Fibroblast of skin of back (primary cell): Measurements from ENCODE around the gene KCNA10.

Source experiments
- DNase-seq: peaks from one replicate; pipeline ENCODE4 v3.0.0-alpha.2; 2013

The KCNA10 gene

DNA sequence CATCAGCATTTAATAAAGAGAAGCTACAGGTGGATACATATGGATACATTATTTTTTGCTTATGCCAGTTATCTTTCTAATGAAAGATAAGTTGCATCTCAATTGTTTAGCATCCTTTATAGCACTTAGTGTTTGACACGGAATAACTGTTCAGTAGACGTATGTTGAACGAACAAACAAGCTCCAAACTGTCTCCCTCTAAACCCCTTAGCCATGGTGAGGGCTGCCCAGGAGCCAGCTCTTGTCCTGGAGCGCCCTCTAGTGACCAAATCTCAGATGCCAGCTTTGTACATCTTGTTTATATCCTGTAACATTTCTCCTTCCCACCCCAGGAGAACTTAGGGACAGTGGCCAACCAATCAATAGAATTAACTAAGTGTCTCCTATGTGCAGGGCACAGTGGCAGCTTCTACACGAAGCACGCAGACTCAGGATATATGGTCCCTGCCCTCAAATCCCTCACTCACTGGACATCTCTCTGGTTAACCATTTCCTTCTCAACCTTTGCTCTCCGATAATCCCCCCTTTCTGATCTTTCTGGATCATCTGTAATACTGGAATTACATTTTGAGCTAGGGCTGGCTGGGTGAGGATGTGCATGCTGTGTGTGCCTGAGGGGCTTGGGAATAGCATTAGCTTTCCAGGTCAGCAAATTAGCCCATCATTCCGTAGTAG, 22.9 kb downstream of the KCNA10 start:
- peak; percentile 57 for DNase-seq

DNA sequence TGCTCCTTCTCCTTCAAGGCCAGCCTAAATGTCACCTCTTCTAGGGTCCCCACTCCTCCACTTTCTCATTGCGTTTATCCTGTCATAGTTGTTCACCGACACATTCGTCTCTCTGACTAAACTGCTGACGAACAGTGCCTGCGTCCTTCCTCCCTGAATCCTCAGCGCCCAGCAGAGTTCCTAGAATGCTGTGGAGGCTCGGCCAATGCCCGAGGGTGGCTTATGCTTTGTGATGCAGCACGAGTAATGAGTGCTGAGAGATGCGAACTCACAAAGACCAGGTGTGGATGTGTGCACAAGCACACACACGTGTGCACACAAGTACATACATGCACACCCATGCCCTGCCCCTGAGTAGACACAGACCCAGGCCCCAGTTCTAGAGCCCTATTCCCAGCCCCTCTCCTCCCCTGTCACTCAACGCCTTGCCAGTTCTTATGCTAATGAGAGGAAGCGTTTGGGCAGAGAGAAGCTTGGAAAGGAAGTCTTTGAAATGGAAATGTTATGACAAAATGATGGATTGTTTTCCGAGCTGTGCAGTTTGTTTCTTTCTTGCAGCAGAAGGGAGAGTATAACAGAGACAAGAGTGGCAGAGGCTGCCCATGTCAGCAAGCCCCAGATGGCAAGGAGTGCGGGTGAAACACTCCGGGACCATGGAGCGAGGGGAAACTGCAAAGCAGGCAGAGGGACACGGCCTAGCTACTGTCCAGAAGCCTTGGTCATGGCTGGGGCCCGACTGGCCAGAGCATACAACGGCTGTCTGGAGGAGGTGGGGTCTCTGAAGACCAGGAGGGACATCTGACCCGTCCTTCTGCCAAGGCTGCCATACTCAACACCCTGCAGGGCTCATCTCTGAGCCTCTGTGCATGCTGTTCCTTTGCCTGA, 24.2 kb downstream of the KCNA10 start:
- no peak for DNase-seq

DNA sequence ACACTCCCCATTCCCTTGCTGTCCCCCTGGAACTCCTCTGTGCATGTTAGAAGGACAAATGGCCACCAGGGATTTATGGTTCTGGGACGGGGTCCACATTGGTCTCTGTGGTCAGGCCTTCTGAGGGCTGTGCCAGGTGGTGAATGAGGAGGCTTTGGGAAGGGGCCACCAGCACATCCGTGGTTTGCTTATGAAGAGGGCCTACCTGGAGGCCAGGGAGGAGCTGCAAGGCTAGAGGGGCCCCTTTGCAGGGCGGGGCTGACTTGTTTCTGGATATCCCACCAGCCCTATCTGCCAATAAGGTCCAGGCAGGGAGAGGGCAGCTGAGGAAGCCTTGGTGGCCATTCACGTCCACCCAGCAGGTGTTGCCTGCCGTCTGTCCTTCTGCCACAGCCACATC, 24.9 kb downstream of the KCNA10 start:
- DNase-seq: no peak

DNA sequence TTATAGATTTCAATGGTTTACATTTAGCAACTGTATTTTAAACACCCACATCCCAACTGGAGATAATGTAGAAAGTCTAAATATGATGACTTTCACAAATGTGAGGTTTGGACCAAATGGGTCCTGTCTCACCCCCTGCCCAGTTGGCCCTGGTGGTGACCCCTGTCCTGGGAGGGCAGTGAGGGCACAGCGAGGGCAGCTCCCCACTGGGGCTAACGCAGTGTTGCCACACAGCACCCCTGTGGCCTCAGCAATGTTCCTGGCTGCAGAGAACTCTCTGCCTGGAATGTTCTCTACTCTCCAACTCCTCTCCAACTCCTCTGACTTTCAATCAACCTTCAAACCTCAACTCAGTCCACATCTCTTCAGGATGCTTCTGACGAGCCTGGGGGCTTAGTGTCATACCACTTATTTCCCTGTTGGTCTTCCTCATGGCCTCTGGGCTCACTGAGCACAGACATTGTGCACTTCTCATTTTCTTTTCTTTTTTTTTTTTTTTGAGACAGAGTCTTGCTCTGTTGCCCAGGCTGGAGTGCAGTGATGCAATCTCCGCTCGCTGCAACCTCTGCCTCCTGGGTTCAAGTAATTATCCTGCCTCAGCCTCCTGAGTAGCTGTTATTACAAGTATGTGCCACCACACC, 25.8 kb downstream of the KCNA10 start:
- no peak for DNase-seq

DNA sequence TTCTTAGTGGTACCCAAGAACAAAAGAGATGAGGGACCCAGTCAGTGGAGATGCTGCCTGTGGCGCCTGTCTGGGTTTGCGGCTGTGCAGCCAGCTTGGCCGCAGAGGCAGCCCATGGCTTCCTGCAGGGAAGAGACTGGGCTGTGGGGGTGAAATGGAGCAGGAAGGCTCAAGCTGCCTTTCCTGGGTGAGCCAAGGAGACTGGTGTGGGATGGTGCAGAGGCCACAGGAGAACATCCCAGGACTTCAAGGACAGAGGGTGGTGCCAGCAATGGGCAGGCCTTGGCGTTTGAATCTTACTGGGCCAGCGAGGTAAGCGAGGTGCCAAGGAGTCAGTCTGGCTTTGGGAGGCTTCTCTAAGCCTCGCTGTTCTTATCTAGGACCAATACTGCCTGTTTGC, 26.4 kb downstream of the KCNA10 start:
- DNase-seq: no peak

DNA sequence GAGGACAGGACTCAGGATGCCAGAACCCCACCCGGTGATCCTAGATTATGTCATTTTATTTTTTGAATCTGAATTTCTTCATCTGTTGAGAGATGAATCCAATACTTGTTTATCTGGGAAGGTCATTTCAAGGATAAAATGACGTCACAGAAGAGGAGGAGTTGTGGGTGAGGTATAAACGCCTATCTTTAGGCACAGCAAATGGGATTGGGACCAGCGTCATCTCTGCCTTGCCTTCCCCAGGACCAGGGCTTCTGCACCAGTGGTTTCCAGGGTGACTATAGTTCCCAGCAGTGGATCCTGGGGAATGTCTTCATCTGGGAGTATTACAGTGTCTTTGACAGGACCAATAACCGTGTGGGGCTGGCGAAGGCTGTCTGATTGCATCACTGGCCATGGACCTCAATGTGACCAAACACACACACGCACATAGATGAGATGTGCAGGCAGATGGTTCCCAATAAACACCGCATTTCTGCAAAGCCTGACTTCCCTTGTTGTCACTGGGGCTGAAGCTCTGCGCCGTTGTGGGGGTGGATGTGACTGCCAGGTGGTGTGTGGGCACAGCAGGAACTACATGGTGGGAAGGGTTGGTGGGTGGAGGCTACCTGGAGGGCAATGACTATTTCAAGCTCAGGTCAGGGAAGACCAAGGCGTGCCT, 28.1 kb downstream of the KCNA10 start:
- no peak for DNase-seq

DNA sequence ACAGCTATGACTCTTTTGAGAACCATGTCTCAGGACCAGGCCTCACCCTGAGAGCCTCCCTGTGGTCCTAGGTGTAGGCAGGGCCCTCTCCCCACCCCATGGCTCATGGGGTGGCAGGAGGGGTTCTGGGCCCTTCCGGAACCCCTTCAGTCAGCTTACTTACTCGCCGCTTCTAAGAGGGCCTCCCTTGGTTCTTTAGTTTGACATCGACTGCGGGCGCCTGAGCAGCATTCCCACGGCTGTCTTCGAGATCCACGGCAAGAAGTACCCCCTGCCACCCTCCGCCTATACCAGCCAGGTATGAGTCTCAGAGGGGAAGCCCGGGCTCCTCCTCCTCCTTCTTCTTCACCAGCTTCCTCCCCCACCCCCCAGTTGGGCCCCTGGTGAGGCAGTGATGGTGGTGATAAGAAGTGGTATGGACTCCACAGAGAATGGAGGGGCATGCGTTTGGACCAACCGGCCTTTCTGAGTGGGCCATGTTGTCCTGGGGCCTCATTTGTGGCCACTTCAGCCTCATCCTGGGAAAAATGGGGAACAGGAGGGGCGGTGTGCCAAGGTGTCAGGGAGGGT, 28.9 kb downstream of the KCNA10 start:
- DNase-seq: no peak

DNA sequence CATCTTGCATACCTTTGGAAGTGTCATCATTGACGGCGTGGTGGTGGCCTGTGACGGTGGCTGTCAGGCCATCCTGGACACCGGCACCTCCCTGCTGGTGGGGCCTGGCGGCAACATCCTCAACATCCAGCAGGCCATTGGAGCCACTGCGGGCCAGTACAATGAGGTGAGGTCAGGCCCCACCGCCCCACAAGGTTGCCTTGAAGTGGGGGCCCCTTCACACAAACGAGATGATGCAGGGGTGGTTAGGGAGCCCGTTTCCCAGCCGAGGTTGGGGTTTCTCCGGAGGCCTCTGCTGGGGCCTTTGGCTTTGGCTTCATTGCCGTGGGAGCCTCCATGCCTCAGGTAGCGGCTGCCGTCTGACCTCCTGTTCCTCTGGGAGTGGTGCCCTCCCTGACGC, 29.6 kb downstream of the KCNA10 start:
- no peak for DNase-seq

DNA sequence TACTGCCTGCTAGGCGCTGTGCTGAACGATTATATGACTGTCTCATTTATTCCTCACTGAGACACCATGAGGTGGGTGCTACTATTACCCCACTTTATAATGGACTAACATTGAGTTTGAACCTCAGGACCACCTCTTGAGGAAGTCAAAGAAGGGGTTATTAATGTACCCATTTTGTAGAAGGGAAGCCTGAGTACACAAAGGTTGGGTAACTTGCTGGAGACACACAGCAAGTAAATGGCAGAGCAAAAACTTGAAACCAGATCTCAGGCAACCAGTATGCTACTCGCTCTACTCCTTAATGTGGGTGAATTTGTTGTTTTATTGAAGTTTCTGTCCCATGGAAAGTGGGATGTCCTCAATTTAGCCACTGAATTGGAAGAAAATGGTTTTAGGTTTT, 30.1 kb downstream of the KCNA10 start:
- DNase-seq: no peak

DNA sequence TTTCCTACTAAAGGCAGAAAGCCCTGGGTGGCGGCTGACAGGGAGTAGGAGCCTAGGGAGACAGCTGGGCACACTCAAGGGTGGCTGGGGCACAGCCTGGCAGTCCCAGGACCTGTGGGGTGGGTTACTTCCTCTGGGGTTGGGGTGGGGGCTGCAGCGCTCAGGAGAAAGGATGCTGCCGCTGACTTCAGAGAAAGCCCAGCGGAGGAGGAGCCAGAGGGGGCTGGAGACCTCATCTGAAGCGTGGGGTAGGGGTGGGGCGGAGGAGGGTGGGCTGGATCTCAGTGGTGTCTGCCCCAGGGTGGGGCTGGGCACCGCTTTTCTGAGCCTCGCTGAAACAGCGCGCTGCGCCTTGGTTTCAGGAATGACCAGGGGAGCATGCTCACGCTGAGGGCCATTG, 30.8 kb downstream of the KCNA10 start:
- DNase-seq: no peak

DNA sequence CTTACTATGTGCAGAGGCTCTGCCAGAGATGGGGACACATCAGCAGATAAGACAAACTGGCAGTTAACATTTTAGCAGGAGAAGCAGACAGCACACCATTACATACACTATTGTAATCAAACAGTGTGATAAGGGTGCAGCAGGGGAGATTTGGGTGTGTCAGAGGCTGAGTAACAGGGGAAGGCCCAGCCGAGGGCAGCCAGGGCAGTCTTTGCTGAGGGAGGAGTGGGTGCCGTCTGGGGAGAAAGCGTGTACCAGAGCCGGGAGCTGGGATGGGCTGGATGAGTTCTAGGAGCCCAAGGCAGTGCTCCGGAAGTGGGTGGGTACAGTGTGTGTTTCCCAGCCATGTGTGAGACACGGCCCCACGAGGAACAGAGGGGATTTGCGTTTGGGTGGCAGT, 31.2 kb downstream of the KCNA10 start:
- no peak for DNase-seq

DNA sequence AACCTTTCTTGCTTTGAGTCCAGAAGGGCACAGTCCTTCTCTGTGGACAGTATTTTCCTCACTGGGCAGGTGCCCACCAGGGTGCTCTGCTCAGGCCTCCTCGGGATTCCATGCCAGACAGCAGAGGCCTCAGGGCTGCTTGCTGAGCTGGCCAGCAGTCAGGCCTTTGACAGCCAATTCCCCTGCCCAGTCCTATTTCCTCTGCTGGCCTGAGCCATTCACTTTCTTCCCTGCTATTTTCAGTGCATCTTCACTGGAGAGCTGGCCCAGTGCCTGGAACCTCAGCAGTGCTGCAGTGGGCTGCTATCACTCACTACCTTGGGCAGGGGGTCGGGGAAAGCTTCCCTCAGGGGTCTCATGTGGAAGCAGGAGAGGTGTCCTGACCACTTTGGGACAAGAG, 33.2 kb downstream of the KCNA10 start:
- no peak for DNase-seq

DNA sequence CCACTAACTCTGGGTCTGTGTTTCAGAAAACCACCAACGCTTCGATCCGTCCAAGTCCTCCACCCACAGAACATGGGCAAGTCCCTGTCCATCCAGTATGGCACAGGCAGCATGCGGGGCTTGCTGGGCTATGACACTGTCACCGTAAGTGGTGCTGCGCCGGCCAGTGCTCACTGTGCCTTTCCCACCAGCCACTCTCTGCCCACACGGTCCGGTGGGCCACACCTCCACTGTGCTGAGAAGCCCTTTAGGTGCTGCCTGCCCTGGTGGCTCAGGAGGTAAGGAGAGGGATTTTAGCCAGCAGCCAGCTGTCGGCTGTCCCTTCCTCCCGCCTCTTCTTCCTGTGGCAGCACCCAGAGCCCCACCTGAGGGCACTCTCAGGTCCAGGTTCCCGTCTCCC, 34.2 kb downstream of the KCNA10 start:
- DNase-seq: no peak

DNA sequence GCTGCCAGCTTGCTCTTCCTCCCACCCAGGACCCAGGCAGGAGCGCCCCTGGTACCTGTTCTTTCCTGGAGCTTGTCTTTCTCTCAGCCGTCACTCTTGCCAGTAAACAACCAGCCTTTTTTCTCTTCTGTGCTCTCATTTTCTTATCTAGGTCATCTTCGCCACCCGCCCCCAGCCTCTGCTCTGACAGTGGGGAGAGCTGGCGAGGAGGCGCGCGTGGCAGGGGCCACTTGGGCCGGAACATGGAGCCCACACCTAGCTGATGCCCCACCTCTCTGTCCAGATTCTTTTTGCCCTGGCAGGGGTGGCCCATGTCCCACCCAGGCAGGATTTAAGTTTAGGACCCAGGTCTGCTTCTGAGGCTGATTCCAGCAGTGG, 35.7 kb downstream of the KCNA10 start:
- no peak for DNase-seq

DNA sequence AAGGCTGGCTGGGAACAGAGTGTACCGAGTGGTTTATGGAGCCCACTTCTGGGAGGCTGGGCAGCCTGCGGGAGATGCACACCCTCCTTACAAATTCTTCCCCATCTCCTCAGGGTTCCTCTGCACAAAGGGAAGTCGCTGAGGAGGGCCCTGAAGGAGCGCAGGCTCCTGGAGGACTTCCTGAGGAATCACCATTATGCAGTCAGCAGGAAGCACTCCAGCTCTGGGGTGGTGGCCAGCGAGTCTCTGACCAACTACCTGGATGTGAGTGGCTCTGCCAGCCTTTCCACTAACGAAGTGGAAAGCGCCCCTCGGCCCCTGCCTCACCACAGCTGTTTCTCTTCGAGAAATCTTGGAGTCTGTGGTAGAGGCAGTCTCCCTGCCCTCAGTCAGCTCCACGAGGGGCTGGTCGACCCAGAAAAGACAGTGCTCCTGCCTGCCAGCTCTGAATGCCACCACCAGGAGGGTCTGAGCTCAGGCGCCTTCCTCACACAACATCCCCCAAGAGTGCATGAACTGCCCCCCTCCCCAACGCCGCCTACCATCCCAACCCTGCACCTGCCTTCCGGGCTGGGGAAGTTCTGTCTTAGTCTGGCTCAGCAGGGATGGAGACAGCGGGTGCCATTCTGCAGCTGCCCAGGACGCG, 36.2 kb downstream of the KCNA10 start:
- no peak for DNase-seq

DNA sequence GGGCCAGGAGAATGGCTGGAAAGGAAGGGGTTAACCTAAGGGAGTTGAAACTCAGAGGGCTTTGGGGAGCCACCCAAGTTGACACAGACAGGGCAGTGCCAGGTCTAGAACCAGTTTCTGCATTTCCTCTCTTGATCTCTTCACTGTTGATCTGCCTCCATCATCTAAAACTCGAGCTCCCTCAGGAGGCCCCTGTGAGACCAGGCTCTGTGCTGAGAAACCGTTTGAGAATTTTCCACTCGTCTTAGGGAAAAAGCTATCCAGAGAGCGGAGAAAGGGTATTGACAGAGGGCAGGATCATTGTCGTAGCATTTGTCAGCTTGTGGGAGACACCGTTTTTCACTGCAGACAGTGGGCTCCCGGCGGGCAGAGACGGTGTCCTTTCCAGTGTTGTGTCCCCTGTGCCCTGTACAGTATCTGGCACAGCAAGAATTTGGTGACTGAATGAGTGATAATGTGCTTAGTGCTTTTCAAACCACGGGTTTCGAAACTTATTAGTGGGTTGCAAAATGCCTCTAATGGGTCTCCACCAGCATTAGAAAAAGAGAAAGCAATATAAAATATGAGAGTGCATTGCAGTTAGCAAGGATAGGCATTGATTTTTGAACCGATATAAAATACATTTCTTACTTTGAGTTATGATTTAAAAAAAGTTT, 36.9 kb downstream of the KCNA10 start:
- no peak for DNase-seq

DNA sequence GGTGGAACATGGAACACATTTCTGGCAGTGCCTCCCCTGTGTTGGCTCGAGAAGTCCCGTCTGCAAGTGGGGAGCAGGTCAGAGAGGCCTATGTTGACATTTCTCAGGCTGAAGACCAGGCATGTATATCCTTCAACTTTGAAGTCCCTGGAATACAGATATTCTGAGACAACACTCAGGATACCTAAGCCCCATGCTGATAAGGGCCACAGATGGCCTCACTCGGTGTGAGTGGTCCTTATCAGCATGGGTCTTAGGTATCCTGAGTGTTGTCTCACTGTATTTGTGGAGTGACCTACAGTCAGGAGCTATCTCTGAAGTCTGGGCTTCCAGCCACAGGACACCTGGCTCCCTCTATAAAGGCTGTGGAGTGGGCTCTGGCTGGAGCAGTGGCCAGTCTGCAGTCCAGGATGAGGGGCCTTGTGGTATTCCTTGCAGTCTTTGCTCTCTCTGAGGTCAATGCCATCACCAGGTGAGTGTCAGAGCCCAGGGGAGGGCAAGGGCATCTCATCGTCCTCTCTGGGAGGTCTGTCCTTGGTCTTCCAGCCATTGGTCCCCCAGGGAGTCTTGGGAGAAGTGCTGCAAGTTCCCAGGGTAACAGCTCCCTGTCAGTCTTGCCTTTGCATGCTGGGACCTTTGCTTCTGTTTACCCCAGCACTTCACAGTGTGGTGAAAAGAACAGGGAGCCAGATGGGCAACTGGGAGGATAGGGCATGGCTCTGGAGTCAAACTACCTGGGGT, 38.4 kb downstream of the KCNA10 start:
- no peak for DNase-seq

DNA sequence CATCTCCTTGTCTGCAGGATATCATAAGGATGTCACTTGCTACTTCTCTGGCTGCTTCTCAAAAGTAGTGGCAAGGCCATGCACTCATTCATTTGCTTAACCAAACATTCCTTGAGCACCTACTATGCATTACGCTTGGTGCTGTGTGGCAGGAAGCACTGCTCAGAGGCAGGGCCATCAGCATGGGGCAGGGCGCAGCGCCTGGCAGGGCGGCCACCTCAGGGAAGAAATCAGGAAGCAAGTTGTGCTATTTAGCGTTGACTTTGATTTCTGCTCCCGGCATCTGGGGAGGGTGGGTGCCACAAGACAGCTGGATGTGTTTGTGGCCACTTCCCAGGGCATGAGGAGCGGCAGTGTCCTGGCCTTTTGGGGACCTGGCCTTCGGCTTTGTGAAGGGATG, 40.1 kb downstream of the KCNA10 start:
- DNase-seq: no peak

DNA sequence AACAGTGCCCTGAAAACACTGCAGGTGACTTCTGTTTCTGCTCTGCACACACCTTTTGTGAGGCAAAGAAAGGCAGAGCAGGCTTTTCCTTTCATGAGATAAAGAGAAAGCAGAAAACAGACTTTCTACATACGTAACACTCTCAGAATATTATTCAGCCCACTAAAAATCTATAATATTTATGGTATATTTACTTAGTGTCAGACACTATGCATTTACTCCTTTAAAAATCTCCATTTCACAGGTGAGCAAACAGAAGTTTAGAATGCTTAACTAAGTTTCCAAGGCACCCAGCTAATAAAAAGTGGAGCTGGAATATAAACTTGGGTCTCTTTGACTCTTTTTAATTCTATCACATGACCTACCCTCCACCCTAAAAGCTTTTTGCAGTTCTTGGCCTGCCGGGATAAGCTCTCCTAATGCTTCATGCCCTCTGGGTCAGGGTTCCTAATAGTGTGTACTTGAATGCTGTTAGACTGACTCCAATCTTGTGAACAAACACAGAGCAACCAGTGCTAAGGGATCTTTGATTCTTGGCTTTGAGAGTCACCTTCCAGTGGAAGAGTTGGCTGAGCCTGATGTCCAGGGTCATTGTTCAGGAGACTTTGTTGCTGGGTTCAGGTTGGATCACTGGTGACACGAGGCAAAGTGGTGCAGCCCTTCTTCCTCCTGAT, 40.9 kb downstream of the KCNA10 start:
- DNase-seq: no peak

DNA sequence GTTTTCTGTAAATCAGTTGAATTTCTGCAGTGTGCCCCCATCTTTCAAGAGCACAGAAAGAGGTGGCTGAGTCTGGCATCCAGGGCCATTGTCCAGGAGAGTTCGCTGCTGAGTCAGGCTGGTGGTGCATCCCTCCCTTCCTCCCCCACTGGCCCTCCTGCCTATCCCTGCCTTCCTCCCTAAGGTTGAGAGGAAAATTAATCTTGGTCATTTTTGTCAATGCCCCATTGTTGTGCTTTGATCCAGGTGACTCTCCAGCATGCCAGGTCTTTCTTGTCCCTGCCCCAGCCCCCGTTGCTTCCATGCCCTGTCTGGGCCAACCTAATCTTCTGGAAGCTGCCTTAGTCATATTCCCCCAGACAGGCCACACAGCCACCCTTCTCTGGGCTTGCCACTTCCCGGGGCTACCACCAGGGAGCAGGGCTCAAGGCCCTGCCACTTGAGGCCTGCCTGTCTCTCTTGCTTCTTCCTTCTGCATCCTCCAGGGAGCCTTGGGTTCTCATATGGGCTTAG, 41.5 kb downstream of the KCNA10 start:
- no peak for DNase-seq
